Ascending aorta (tissue), 2 donors: Measurements from ENCODE around the gene TNIP3. TPM values are rescaled to one million over a fixed set of nuclear protein-coding genes. Genes with fewer than 3 reads are reported as not detected.
"Not testable (repeated sequence)": the region's sequence is repeated elsewhere in the genome, so short reads cannot be mapped to it uniquely, and the experiment has no call there.

Experiments
- DNase-seq, 2 donors: peaks; one replicate each; pipeline ENCODE4 v3.0.0-alpha.2; 2019; ENCODE audit warnings: low spot score in 2 of 2
- H3K27ac ChIP-seq, 2 donors: fragments of 200-600 bp; sonication (generic); one replicate each; pipeline ENCODE4 v1.5.1; 2016 to 2017; ENCODE audit warnings: mild to moderate bottlenecking in 1 of 2
- H3K27me3 ChIP-seq: fragments of 200-600 bp; sonication (generic); one replicate; pipeline ENCODE4 v1.5.1; 2017
- H3K36me3 ChIP-seq, 2 donors: fragments of 200-600 bp; sonication (generic); one replicate each; pipeline ENCODE4 v1.5.1; 2016
- H3K4me1 ChIP-seq, 2 donors: fragments of 200-600 bp; sonication (generic); one replicate each; pipeline ENCODE4 v1.5.1; 2016 to 2017; ENCODE audit warnings: mild to moderate bottlenecking in 1 of 2
- H3K4me3 ChIP-seq, 2 donors: fragments of 200-600 bp; sonication (generic); one replicate each; pipeline ENCODE4 v1.5.1; 2016 to 2017; ENCODE audit warnings: mild to moderate bottlenecking in 1 of 2
- H3K9me3 ChIP-seq, 2 donors: fragments of 200-600 bp; sonication (generic); one replicate each; pipeline ENCODE4 v1.5.1; 2016
- CTCF ChIP-seq, 3 experiments: fragments of 200-600 bp in 2 of 3; fragments of 450-650 bp in 1 of 3; sonication (generic) in 2 of 3; IDR thresholded peaks; one replicate each; pipeline ENCODE4 v1.5.1; 2016 to 2019; ENCODE audit warnings: antibody characterized with exemption in 3 of 3, mild to moderate bottlenecking in 1 of 3, moderate library complexity in 1 of 3
- intact Hi-C: fragments of 100-400 bp; cut with DNase I; formaldehyde crosslinking; loops from one replicate; pipeline ENCODE4 v1.15.1; 2023
- total RNA-seq: library from RNA; depleted of rRNA; stranded (reverse); fragments of >200 nt; gene quantifications from one replicate; pipeline ENCODE4 v1.1.0, GENCODE V29; 2016

TNIP3 gene
- total RNA-seq, 1 donor from 2014 or later, result not detected

- no peak for DNase-seq
- no peaks in the 10 kb centered on the region for H3K9me3 ChIP-seq
- H3K4me1 ChIP-seq, result no peaks in the 10 kb centered on the region
- intact Hi-C loops, result no loop called here
- TF ChIP-seq CTCF (IDR thresholded peaks at IDR 0.05), result no peak
- no peak overlapping the region for H3K27ac ChIP-seq
- no peaks in the 10 kb centered on the region for H3K36me3 ChIP-seq
- H3K27me3 ChIP-seq, result no peaks in the 10 kb centered on the region
- H3K4me3 ChIP-seq, result no peak overlapping the region
Observed at GRCh38 chr4:121177246-121178137, 13.4 kb upstream of the TNIP3 start.

GRCh38 chr4:121176082-121176934 lies 12.2 kb upstream of the TNIP3 start:
- no peaks in the 10 kb centered on the region for H3K27me3 ChIP-seq
- no peak overlapping the region for H3K27ac ChIP-seq
- TF ChIP-seq CTCF (IDR thresholded peaks at IDR 0.05), result no peak
- no peak for DNase-seq
- H3K4me1 ChIP-seq, result no peaks in the 10 kb centered on the region
- H3K4me3 ChIP-seq, result no peak overlapping the region
- no peaks in the 10 kb centered on the region for H3K36me3 ChIP-seq
- H3K9me3 ChIP-seq, result no peaks in the 10 kb centered on the region
- intact Hi-C loops, result no loop called here

- DNase-seq, H3K4me3 ChIP-seq, H3K27me3 ChIP-seq, intact Hi-C loops, H3K36me3 ChIP-seq, H3K27ac ChIP-seq, H3K4me1 ChIP-seq, H3K9me3 ChIP-seq: not testable (repeated sequence)
Observed at GRCh38 chr4:121171477-121171876, 7.4 kb upstream of the TNIP3 start.

GRCh38 chr4:121168446-121169281 lies 4.5 kb upstream of the TNIP3 start:
- no peaks in the 10 kb centered on the region for H3K4me1 ChIP-seq
- no peaks in the 10 kb centered on the region for H3K9me3 ChIP-seq
- no peak overlapping the region for H3K4me3 ChIP-seq
- no peaks in the 10 kb centered on the region for H3K27me3 ChIP-seq
- no peak for DNase-seq
- intact Hi-C loops, result no loop called here
- no peaks in the 10 kb centered on the region for H3K36me3 ChIP-seq
- H3K27ac ChIP-seq, result no peak overlapping the region
- TF ChIP-seq CTCF (IDR thresholded peaks at IDR 0.05), result no peak

- Histone ChIP-seq H3K4me1 (no peaks in the 10 kb centered on the region), H3K4me3 (no peak overlapping the region), H3K27me3 (no peaks in the 10 kb centered on the region), H3K36me3 (no peaks in the 10 kb centered on the region), H3K27ac (no peak overlapping the region), H3K9me3 (no peaks in the 10 kb centered on the region)
- intact Hi-C loops, result no loop called here
- no peak for DNase-seq
- TF ChIP-seq CTCF (IDR thresholded peaks at IDR 0.05), result no peak
Observed at GRCh38 chr4:121166976-121167375, 2.9 kb upstream of the TNIP3 start.
